Non-pigmented ciliary epithelial cell (primary cell): ENCODE data around the gene SLIT3.

Source experiments
- DNase-seq: peaks from one replicate; pipeline ENCODE4 v3.0.0-alpha.2; 2010; ENCODE audit warnings: low read depth

Gene SLIT3

DNA sequence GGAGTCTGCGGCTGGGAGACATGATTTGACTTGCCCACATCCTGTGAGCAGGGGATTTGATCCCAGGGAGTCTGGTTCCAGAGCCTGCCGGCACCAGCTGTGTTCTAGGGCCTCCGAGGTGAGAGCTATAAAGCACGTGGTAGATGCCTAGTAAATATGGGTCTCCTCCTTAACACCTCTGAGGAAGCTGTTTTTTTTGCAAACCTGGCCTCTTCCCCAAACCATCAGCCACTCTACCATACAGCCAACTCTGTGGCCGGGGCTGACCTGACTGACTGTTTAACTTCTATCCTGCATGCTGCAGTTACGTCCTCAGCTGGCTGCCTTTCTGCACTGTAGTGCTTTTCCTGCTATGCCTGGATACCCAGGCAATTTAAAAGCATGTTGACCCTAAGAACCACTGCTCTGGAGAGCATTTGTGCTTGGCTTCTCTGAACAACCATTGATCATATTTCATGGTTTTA, 220.5 kb downstream of the SLIT3 start:
- DNase-seq: no peak

DNA sequence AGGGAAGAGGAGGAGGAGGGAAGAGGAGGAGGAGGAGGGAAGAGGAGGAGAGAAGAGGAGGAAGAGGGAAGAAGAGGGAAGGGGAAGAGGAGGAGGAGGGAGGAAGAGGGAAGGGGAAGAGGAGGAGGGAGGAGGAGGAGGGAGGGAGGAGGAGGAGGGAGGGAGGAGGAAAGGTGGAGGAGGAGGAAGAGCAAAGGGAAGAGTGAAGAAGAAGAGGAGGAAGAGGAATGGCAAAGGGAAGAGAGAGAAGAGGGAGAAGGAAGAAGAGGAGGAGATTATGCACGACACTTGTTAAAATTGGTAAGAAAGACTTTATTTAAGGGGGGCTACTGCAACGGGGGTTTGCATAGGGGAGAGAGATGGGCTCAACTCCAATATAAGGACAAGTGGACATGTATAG, 221.2 kb downstream of the SLIT3 start:
- DNase-seq: no peak

DNA sequence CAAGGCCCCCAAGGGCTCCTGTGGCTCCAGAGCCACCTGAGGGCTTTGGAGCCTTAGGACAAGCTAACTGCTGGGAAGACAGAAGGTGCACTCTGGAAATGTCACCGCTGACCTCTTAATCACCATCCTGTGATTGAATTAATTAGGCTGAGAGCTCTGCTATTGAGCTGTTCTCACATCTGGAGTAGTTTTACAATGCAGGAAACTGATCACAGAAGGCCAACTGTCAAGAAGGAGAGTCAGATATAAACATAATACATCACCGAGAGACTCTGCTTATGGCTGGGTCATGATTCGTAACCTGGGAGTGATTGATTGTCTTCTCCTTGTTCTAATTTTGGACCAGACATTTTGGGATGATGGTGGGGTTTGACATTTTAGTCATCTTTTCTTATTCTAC, 226.1 kb downstream of the SLIT3 start:
- DNase-seq: no peak

DNA sequence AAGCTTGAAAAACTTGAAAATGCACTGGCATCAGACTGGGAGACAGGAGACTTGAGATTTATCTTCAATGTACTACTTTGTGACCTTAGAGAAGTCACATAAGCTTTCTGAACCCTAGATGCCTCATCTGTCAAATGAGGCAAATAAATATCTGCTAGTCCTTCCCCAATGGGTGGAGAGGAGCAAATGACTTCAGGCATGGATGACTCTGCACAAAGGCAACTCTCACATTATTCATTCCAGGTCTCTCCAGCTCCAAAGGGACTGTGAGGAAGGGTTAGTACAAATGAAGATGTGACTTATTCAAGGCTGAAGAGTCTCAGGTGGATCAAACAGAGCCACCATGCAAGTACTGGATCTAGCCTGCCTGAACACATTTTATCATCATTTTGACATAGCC, 228.7 kb downstream of the SLIT3 start:
- DNase-seq: no peak

DNA sequence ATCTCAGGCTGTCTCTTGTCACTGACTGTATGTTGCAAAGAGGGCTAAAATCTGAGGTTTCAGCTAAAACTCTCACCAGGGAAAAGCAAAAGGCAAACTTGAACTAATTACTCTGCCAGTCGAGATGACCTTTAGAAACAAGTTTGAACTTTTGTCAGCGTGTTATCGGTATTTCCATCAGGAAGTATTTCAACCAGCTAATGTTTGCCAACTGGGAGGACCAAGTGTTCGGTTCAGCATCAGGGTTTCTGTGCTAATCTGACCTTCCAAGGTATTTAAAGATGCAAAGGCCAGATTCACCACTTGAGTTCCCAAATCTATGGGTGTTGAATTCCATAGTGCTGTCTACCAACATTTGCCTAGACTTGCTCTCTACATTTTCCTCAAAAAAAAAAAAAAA, 230.5 kb downstream of the SLIT3 start:
- DNase-seq: no peak

DNA sequence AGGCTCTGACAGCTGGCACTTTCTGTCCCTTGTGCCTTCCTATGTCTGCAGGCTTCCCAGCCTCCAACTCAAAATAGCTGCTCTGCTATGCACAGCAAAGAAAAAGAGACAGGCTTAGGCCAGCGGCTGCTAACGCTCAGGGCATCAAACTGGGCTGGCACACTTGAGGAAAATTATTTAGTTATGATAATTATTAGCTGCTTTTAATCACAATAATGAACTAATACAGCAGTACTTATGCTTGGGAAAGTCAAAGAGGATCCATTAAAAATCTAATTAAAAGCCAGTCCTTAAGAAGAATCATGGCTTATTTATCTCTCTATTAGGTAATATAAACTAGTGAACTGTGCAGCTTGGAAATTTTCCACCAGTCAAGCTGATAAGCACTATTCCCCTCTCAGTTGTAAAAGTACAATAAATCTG, 233.2 kb downstream of the SLIT3 start:
- DNase-seq: no peak

DNA sequence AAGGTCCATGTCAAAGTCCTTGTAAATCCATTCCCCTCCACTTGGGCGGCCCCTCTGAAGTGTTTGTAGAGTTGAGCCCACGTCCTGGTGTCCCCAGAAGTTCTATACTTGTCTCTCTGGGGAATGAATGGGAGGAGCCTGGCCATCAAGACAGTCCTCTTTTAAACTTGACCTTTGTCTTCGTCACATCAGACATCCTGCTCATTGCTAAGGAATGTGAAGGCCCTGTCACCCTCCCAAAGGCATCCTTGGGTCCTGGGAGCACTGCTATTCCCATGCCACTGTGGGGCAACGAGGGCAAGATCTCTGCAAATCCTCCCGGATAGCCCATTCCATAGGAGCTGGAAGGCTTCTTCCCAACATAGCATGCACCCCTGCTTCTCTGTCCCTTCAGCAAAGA, 235.5 kb downstream of the SLIT3 start:
- DNase-seq: no peak

DNA sequence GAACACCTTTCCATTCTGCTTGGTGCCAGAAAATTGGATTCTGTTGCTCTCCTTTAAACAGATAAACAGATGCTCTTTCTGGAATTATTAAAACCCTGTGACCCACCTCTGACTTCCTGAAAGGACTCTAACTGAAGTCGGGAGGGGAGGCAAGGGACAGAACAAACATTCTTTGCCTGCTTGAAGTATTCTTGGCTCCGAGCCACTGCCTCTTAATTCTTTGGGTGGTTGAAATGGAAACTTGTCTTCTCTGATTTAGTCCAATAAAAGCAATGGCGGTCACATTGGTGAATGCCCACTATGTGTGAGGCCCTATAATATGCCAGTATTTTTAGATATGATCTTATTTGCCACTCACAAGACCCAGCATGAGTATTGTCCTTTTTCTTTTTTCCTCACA, 236.8 kb downstream of the SLIT3 start:
- DNase-seq: no peak

DNA sequence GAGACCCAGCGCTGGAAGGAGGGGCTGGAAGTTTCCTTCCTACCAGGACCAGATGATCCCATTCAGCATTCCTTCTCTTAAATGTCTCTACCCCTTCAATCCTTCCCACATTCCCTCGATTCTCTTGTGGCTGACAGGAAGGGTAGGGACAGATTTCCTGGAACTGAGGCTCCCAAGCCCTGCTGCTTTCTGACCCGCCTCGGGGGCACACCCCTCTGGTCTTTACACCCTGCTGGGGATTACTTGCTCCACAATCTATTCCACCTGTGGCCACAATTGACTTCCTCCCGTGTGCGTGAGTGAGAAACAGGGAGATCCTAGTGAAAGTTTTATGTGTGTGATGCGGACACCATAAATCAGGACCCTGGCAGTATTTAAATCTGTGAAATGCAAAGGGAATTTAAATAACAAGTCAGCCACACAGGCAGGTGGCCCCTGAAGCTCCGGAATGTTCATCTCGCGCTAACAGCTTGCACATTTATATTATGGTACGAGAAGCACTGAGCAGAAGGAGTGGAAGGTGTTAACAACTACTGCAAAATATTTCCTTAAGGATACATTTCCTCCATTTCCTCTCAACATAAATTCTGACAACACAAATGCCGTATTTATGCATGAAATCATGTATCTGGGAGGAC, 237.5 kb downstream of the SLIT3 start:
- DNase-seq: no peak

DNA sequence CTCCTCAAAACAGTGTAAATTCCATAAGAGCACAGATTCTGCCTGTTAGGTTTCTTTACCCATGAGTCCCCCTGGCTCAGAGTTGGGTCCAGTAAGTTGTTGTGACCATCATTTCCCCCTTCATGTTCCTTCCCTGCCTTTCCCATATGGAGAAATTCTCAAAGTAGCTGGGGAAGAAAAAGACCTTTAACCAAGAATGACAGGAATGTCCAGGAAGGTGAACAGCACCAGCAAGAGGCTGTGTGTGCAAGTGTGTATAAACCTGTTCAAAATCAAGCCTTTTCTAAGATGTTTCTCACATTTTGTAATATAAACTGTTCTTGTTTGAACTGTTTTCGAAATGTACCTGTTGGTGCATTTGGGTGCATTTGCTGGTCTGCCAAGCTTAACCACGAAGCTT, 238.2 kb downstream of the SLIT3 start:
- DNase-seq: no peak

DNA sequence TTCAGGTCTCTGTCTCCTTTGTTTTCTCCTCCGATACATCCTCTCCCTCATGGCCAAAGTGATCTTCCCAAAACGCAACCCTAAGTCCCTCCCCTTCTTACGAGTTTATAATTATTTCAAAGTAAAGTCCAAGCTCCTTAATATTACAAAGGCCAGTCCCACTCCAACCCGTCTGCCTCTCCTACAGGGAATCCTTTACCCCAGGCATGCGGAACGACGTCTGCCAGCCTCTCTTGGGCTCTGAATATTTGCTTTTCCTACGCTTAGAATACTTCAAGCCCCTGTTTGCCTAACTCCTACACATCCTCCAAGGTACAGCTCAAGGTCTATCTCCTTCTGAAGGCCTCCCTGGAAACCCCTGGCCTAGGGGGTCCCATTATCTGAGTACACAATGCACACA, 246.4 kb downstream of the SLIT3 start:
- DNase-seq: no peak

DNA sequence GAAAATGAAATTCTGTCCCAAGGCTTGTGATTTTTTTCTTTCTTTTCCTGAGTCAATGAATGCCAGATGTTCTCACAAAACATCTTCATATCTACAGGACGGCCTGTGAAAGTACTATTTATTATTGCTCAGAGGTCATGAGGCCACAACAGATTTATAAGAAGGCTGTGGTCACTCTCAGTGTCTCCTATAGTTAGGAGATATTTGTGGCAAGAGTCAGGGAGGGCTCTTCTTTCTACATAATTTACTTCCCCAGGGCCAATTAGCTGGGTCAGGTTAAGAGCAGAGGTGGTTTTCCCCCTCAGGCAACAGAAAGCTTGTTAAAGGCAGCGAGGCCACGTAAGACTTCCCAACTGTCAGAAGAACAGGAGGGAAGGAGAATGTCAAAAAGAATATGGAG, 248.7 kb downstream of the SLIT3 start:
- DNase-seq: no peak

DNA sequence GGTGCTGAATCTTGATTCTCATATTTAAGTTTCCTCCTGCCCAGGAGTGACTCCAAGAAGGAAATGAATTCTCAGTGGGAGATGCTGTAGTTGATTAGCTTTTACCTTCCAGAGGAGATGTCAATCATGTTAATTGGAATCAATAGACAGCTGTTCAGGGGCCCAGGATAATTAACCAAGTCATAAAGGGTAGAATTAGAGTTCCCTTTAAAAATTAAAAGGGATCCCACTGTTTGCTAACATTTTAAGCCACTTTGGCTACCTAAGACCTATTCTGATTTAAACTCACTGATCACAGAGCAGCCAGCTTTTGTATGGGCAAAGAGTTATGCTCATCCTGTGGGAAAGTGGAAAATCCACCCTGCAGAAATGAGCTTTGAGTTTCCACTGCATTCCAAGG, 249.6 kb downstream of the SLIT3 start:
- no peak for DNase-seq

DNA sequence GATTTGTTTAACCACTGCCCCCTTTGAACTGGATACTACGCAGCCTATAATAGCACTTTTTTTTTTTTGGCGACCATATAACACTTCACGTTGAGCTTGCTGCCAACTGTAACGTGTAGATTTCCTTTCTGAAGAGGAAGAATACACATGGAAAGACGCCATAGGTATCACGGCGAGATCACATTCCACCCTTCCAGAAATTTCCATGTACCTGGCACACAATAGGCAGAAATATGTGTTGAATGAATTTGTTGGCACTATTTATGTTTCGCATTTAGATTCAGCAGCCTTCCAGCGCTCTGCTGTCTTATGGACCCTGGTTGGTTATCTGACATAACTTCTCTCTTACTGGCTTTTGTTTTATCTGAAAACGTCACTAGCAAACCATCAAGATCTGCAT, 250.3 kb downstream of the SLIT3 start:
- DNase-seq: no peak

DNA sequence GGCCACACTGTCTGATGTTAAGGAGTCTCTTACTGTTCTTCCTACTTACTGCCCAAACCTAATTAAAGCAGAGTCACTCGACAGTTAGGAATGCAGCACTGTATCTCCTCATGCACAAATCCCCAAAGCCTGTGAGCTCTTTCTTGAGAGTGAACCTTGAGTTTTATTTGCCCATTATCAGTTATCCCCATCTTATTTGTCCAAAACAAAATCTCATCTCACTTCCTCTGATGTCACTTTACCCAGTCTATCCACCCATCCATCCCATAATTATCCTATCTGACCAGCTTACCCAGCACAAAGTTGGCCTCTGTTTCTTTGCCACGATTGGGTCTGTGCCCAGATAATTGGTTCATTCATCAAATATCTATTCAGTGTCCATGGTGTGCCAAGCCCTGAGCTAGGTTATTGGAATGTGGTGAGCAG, 250.8 kb downstream of the SLIT3 start:
- no peak for DNase-seq

DNA sequence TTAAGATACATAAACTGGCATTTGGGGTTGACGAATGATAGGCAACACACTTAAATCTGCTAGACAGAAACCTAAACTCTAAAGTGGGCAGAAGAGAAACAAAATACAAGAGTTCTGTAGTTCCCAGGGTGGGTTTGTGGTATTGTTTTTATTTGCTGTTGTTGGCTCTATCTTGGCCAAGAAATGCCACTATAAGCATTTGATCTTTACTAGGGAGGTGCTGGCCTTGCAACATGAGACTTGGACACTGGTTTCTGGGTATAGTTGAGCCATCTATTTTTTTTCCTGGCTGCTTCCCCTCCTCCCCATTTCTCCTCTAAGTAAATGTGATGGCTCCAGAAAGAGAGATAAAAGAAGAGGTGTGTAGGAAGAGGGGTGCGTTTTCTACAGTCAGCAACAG, 251.2 kb downstream of the SLIT3 start:
- no peak for DNase-seq

DNA sequence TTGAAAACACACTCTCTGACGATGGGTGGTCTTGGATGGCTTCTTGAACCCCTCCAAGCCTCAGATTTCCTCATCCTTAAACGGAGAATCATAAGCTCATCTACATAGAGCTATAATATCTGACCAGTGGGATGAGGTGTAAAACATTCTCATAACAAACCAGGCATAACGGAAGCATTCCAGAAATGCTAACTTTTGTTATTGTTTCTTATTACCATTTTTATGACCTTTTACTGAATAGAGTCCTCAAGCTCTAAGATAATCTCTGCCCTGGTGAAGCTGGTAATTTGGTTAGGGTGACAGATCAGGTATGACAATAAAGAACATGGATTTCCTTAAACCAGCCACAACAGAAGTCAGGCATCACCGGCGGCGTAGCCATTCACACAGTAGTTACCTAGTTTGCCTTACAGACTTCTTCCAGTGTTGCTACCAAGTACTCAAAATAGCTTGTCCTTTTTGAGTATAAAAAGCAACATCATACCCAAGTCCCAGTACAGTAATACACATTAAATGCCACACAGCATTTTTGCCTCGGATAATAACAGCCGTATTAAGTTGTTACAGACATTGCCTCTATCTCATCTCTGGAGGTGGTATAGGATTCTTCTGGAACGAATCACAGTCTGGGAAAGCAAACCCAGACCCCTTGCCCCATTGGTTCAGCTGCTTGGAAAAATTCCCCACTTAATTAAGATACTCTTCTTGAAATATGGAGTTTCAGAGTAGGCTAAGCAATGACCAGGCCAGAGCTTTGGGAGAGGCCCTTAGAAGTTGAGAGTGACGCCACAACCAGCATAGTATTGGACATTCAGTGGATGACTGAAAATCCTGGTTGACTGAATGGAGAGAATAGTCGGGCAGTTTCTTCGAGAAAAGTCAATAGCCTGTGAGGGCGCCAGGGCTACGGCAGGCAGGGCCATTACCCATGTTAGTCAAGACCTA, 252.5 kb downstream of the SLIT3 start:
- DNase-seq: no peak

DNA sequence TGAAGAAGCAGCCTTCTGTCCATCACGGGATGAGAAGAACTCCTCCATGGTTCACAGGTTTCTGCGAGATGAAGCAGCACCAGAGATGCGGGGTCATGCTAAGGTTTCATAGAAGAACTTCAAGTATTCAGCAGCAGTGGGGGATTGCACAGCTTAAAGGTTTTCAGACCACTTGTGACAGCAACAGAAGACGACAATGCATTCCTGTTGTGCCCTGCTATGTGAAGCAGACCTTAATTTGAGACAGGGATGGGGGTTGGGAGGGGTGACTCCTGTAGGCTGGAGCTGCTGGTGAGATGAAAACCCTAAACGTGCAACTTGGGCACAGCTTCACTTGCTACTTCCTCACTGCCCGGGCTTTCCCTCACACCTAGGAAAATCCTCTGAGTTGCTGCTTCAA, 256.0 kb downstream of the SLIT3 start:
- DNase-seq: no peak

DNA sequence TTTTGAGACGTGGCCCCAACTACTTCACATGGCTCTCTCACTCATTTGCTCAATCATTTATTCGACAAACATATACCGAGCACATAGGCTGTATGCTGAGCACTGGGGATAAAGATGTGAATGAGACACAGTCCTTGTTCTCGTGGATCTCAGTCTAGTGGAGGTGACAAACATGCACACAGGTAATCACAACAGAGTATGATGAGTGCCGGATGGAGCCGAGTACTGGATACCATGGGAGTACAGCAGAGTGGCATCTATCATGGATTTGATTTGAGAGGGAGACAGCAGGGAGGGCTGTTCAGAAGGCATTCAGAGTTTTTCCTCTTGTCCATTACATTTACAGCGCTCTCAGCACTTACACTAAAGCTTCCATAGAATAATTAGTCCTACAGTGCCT, 259.8 kb downstream of the SLIT3 start:
- DNase-seq: no peak

DNA sequence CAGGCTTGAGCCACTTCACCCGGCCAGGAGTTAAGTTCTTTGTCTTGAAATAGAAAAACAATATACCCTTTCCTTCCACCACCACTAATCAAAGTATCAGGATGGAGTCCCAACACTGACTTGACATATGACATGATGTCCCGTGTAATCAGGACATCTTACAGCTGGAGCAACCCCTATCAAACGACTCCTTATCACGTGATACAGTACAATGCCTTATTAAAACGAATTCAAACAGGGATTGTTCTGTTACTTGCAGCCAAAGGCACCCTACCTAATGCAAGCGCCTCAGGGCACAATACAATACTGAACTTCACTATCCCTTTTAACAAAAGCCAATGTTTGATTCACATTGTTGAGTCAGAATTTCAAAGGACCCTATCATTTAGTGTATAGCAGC, 261.3 kb downstream of the SLIT3 start:
- no peak for DNase-seq

DNA sequence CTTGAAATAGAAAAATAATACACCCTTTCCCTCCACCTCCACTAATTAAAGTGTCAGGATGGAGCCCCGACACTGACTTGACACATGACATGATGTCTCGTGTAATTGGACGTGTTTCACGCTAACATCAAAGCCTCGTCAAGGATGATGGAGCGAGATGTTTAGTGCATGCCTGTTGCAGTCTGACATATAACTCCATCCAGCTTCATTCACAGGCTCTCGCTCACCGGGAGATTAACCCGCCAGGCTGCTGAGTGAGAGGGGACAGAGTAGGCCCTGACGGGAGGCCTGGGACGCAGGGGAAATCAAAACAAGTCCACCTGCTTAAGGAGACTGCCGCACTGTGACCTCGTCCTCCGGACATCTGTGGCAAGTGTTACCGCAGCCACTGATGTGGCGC, 263.5 kb downstream of the SLIT3 start:
- no peak for DNase-seq

DNA sequence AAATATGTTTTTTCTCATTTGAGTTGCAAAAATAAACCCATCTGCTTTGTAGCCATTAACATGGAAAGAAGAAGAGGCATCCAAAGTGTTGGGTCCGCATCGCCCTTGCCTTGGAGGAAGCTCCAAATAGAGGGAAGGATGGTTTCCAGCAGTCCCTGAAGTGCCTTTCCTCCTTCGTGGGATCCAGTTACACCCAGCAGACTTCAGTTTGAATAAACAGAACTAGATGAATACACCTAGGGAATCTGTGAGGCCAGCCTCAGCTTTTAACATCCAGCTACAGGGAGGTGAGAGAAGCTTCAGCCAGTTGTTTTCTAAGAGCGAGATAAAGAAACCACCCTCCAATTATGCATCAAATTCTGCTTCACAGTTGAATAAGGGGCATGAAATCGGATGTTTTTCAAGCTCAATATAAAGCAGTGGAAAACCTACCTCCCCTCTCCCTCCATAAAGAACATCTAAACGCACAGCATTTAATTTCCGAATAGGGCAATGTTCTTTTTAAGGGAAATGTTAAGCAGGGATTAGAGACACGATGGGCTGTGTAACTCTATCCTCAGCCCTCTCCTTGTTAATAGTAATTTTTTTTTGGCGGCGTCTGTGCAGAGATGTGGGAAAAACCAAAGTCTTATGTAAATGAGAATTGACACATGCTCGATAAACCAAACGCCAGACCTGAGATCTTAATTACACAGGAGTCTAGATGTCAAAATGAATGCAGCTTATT, 264.7 kb downstream of the SLIT3 start:
- no peak for DNase-seq
